SK-N-SH treated with all-trans-retinoic acid at 6 μM for 48 hours (cell line): Measurements from ENCODE around the gene PCDHGA7.
"Not testable (repeated sequence)": the region's sequence is repeated elsewhere in the genome, so short reads cannot be mapped to it uniquely, and the experiment has no call there.

Source experiments
- ATAC-seq: fragments of 200-7000 bp; cut with Tn5 transposase; 3 replicates; pipeline ENCODE4 v1.9.1; 2020; ENCODE audit warnings: mild to moderate bottlenecking, moderate library complexity
- ARNTL ChIP-seq: fragments of 450-650 bp; formaldehyde crosslinking; IDR thresholded peaks from 2 replicates; pipeline ENCODE4 v1.5.0; 2020; ENCODE audit warnings: low read depth, mild to moderate bottlenecking, moderate library complexity, borderline replicate concordance
- CREB5 ChIP-seq: fragments of 250-450 bp; sonication (Bioruptor Pico); IDR thresholded peaks from 2 replicates; pipeline ENCODE4 v1.5.1; 2020; ENCODE audit warnings: low read depth, mild to moderate bottlenecking, moderate library complexity
- CSDC2 ChIP-seq: fragments of 250-450 bp; sonication (Bioruptor Pico); IDR thresholded peaks from 2 replicates; pipeline ENCODE4 v1.5.0; 2020; ENCODE audit warnings: mild to moderate bottlenecking, moderate library complexity
- ESRRG ChIP-seq: fragments of 250-450 bp; sonication (Bioruptor Pico); IDR thresholded peaks from 2 replicates; pipeline ENCODE4 v1.6.1; 2021; ENCODE audit warnings: mild to moderate bottlenecking
- GLIS3 ChIP-seq: fragments of 250-450 bp; sonication (Bioruptor Pico); IDR thresholded peaks from 2 replicates; pipeline ENCODE4 v1.5.0; 2020; ENCODE audit warnings: mild to moderate bottlenecking, moderate library complexity
- ISL1 ChIP-seq: fragments of 250-450 bp; sonication (Bioruptor Pico); IDR thresholded peaks from 2 replicates; pipeline ENCODE4 v2.1.2; 2022; ENCODE audit warnings: mild to moderate bottlenecking, moderate library complexity
- PATZ1 ChIP-seq: fragments of 250-450 bp; sonication (Bioruptor Pico); IDR thresholded peaks from 2 replicates; pipeline ENCODE4 v1.8.0; 2020; ENCODE audit warnings: mild to moderate bottlenecking, moderate library complexity, borderline replicate concordance
- POU6F1 ChIP-seq: fragments of 250-450 bp; sonication (Bioruptor Pico); IDR thresholded peaks from 2 replicates; pipeline ENCODE4 v1.8.0; 2021; ENCODE audit warnings: low read depth, mild to moderate bottlenecking, moderate library complexity, borderline replicate concordance
- PPARA ChIP-seq: fragments of 250-450 bp; sonication (Bioruptor Pico); IDR thresholded peaks from 2 replicates; pipeline ENCODE4 v1.5.0; 2020; ENCODE audit warnings: mild to moderate bottlenecking, borderline replicate concordance
- TCF4 ChIP-seq: fragments of 250-450 bp; sonication (Bioruptor Pico); IDR thresholded peaks from 2 replicates; pipeline ENCODE4 v1.8.0; 2021; ENCODE audit warnings: mild to moderate bottlenecking, moderate library complexity, borderline replicate concordance
- TOX ChIP-seq: fragments of 250-450 bp; sonication (Bioruptor Pico); IDR thresholded peaks from 2 replicates; pipeline ENCODE4 v1.8.0; 2021; ENCODE audit warnings: mild to moderate bottlenecking, moderate library complexity, borderline replicate concordance
- TSHZ2 ChIP-seq: fragments of 250-450 bp; sonication (Bioruptor Pico); IDR thresholded peaks from 2 replicates; pipeline ENCODE4 v1.5.0; 2020; ENCODE audit warnings: mild to moderate bottlenecking, moderate library complexity
- ZFP3 ChIP-seq: fragments of 250-450 bp; sonication (Bioruptor Pico); IDR thresholded peaks from 2 replicates; pipeline ENCODE4 v1.5.0; 2020; ENCODE audit warnings: mild to moderate bottlenecking, moderate library complexity
- ZFP30 ChIP-seq: fragments of 450-650 bp; formaldehyde crosslinking; IDR thresholded peaks from 2 replicates; pipeline ENCODE4 v1.5.0; 2022; ENCODE audit warnings: mild to moderate bottlenecking, moderate library complexity
- ZNF565 ChIP-seq: fragments of 450-650 bp; formaldehyde crosslinking; conservative IDR thresholded peaks from 2 replicates; pipeline ENCODE4 v1.5.0; 2020; ENCODE audit warnings: low read depth, mild to moderate bottlenecking, moderate library complexity
- ZNF70 ChIP-seq: fragments of 450-650 bp; formaldehyde crosslinking; IDR thresholded peaks from 2 replicates; pipeline ENCODE4 v1.5.0; 2020; ENCODE audit warnings: mild to moderate bottlenecking, moderate library complexity
- ZNF8 ChIP-seq: fragments of 450-650 bp; formaldehyde crosslinking; IDR thresholded peaks from 2 replicates; pipeline ENCODE4 v1.5.0; 2020; ENCODE audit warnings: mild to moderate bottlenecking, moderate library complexity

The PCDHGA7 gene

GRCh38 chr5:141343242-141343952 is 39.1 kb upstream of the PCDHGA7 start, which contains the start of gene PCDHGA3:
Gene PCDHGA3 (plus strand): TSS chr5:141343829. CDS start chr5:141344034, 205 bp downstream.
- no peak for ATAC-seq
- TF ChIP-seq CREB5 (CRISPR knock-in tag): no peak
- no peak for TF ChIP-seq ISL1 (CRISPR knock-in tag)
- no peak for TF ChIP-seq CSDC2 (CRISPR knock-in tag)
- no peak for TF ChIP-seq ZFP3 (CRISPR knock-in tag)
- no peak for TF ChIP-seq POU6F1 (CRISPR knock-in tag)
- TF ChIP-seq ARNTL: no peak
- TF ChIP-seq TCF4 (CRISPR knock-in tag): no peak
- no peak for TF ChIP-seq ZNF8 (CRISPR knock-in tag)

GRCh38 chr5:141343953-141344463 is 38.5 kb upstream of the PCDHGA7 start:
- ATAC-seq: no peak
- TF ChIP-seq ZNF565 (CRISPR knock-in tag): no peak
- no peak for TF ChIP-seq TSHZ2 (CRISPR knock-in tag)
- TF ChIP-seq CREB5 (CRISPR knock-in tag): no peak
- TF ChIP-seq ZNF70 (CRISPR knock-in tag): no peak
- no peak for TF ChIP-seq ARNTL
- no peak for TF ChIP-seq PPARA (CRISPR knock-in tag)

- ATAC-seq: no peak
- TF ChIP-seq ZNF8 (CRISPR knock-in tag) (no peak), ZFP30 (CRISPR knock-in tag) (no peak), TSHZ2 (CRISPR knock-in tag) (no peak), ESRRG (CRISPR knock-in tag) (no peak), POU6F1 (CRISPR knock-in tag) (no peak), CSDC2 (CRISPR knock-in tag) (no peak), PATZ1 (CRISPR knock-in tag) (no peak), TOX (CRISPR knock-in tag) (no peak), CREB5 (CRISPR knock-in tag) (no peak), PPARA (CRISPR knock-in tag) (no peak), GLIS3 (CRISPR knock-in tag) (no peak)
These were observed 37.2 kb upstream of the PCDHGA7 start for GRCh38 chr5:141345327-141345726.

GRCh38 chr5:141346017-141346416 is 36.5 kb upstream of the PCDHGA7 start:
- not testable (repeated sequence) for ATAC-seq
